Stimulated activated CD8-positive, alpha-beta memory T cell treated with anti-CD3 and anti-CD28 coated beads, Interleukin-12 subunit alpha, Interleukin-12 subunit beta, amount 100 ng/mL, for 24 hours (primary cell): Measurements from ENCODE around the gene SCART1.
"Not testable (repeated sequence)": the region's sequence is repeated elsewhere in the genome, so short reads cannot be mapped to it uniquely, and the experiment has no call there.

Experiments
- DNase-seq: peaks from one replicate; pipeline ENCODE4 v3.0.0-alpha.2; 2020; ENCODE audit errors: extremely low read depth

Gene SCART1

GRCh38 chr10:133432789-133433188, 21.0 kb upstream of the SCART1 start:
- DNase-seq, result not testable (repeated sequence)

GRCh38 chr10:133438711-133439273, 15.0 kb upstream of the SCART1 start:
- DNase-seq, result no peak

GRCh38 chr10:133439517-133440461, 14.0 kb upstream of the SCART1 start:
- DNase-seq, result no peak

DNA sequence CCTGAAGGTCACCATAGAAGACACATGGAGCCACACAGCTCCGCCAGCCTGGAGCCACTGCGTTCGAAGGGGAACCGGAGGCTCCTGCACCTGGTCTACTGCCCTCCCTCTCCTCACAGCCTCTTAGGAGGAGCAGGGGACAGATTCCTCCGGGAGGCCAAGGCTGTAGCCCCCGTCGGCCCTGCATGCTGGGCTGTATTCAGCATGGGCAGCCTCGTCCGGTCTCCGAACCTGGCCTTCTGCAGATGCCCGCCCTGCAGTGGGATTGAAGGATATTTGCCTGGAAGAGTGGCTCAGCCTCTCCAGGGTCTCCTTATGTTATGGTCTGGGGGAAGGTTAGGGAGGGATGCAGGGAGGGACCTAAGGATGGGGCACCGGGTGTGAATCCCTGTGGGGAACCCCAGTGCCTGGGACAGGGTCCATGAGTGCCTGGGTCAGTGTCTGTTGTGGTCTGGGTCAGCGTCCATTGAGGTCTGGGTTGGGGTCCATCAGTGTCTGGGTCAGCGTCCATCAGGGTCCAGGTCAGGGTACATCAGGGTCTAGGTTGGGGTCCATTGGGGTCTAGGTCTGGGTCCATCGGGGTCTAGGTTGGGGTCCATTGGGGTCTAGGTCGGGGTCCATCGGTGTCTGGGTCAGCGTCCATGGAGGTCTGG, 13.0 kb upstream of the SCART1 start:
- no peak for DNase-seq

- DNase-seq, result not testable (repeated sequence)
Measured at GRCh38 chr10:133441356-133441755, 12.4 kb upstream of the SCART1 start.

- no peak for DNase-seq
Measured at GRCh38 chr10:133441780-133442179, 12.0 kb upstream of the SCART1 start.

- peak; percentile 3 for DNase-seq
Measured at GRCh38 chr10:133442191-133442966, 11.4 kb upstream of the SCART1 start.

GRCh38 chr10:133442967-133443924, 10.5 kb upstream of the SCART1 start:
- no peak for DNase-seq

DNA sequence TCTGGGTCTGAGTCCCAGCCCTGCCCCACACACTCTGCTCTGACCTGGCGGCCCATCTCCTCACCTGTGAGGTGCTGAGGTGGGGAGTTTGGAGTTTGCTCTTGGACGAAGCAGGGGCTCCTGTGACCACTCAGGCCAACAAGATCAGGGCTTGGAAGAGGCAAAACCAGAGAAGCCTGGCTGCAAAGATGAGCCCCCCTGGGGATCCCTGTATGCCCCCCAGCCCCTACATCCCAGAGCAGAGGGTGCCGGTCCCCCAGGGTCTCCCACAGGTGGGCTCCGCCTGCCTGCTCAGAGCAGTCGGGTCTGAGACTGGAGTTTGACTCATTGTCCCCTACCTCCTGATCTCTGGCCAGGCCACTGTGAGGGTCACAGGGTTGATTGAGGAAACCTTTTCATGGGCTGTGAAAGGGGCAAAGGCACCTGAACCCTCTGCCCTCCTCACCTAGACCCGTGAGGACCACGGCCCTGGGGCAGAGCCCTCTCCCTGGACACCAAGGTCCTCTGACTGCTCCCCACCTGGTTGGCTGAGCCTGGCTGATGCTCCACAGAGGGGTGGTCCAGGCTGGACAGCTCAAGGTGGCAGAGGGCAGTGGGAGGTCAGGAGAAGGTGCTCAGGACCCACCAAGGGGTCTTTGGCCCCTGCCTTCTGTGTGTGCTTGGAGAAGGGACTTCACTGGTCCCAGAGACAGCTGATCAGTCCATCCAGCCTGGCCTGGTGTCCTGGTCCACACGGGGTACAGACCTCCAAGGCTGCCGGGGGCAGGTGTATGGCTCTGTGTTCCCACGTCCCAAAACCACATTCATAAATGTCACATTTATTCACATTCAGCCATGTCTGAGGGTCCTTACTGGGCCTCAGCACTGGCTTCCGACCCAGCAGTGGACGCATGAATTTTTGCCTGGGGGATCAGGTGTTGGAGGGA, 9.1 kb upstream of the SCART1 start:
- DNase-seq, result no peak

- no peak for DNase-seq
Measured at GRCh38 chr10:133445268-133445732, 8.4 kb upstream of the SCART1 start.

DNA sequence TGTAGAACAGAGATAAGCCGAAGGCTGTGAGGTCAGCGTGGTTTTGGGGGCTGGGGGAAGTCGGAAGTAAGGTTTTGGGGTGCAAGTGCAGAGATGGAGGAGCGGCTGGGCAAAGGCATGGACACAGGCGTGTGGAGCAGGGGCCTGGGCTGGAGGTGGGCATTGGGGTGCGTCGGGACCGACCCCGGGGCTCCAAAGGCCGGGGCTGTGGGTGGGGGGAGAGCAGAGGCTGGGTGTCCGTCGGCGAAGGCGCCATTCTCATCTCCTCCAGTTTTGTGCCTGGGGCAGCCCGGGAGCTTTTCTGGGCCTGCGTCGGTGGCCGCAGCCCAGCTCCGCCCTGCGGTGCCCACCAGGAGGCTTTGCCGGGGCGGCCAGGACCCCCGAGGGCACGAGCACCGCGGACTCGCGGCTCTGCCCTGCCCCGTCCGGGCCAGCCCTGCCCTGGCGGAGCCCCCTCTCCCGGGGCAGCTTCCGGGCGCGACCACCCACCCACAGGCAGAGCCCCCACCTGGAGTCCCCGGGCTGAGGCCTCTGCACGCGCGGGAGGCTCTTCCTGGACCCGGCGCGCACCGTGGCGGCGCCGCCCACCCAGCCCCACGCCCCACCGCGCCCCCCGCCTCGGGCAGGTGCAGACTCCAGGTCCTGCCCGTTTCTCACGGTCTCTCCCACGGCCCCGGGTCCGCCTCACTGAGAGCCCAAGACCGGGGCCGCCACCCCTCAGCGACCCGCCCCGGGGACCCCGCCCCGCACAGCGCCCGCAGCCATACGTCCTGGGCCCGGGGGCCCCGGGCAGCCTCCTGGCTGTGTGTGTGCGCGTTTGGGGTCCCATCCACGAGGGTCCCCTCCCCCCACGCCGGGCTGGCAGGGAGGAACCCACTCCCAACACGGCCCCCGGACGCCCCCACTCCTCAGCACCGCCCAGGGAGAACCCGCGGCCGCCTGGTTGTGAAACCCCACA, 7.7 kb upstream of the SCART1 start:
- DNase-seq, result no peak

DNA sequence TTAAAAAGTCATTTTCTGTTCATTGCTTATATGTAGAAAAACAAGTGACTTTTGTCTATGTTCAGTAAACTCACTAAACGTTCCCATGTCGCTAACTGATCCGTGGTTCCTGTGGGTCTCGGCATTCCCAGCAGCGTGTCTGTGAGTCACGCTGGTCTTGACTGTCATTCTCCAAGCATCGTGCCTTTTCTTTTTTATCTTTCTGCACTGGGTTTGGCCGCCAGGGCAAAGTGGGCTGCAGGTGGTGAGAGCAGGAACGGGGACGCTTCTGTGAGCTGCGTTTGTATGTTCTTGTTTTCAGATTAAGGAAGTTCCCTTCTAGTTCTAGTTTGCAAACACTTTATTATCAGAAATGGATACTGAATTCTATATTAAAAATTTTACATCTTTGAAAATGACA, 6.8 kb upstream of the SCART1 start:
- no peak for DNase-seq

GRCh38 chr10:133448120-133448519, 5.6 kb upstream of the SCART1 start:
- DNase-seq, result no peak

DNA sequence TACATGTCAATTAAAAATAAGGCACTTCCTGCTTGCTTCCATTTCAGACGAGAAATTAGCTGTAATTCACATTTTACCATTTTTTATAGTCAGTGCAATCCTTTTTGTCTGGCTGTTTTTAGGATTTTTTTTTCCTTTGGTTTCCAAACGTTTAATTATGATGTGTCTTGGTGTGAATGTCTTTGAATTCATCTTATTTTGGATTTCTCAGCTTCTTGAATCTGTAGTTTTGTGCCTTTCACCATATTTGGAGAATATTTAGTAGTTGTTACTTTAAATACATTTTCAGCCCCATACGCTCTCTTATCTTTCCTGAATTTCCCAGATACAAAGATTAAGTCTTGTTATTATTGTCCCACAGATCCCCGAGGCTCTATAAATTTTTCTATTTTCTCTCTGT, 2.4 kb upstream of the SCART1 start:
- DNase-seq, result no peak

GRCh38 chr10:133452453-133452852, 1.3 kb upstream of the SCART1 start:
- no peak for DNase-seq

DNA sequence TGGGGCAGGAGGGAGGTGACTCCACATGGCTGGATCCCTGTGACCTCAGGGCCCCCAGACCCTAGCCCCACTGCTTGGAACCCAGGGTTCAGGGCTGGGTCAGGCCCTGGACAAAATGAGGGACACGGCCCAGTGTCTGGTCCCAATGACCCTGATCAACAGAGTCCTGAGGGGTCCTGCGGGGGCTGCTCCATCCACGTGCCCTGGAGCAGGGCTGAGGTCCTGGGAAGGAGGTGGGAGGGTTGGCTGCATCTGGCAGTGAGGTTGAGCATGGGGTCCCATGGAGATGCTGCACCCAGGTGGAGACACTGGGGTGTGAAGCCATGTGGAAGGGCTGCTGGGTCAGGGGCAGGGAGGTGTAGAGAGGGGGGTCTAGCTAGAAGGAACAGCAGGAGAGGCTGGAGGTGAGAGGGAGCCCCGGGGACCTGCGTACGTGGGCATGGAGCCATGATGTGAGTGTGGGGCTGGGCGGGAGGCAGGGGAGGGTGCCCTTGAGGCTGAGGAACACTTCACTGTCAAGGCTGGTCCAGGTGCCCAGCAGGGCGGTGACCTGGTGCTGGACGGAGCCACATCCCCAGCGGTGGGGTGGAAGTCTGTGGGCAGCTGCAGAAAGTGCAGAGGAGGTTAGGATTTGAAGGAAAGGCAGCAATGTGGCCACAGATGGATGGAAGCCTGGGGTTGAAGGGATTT, 604 bp downstream of the SCART1 start:
- no peak for DNase-seq

- DNase-seq, result no peak
Measured at GRCh38 chr10:133455196-133455595, 1.5 kb downstream of the SCART1 start.

GRCh38 chr10:133455611-133456031, 1.9 kb downstream of the SCART1 start:
- DNase-seq, result no peak
